Tibial artery (tissue), 4 donors: Measurements from ENCODE around the gene GRK1.

Source experiments
- DNase-seq, 2 donors: peaks; one replicate each; pipeline ENCODE4 v3.0.0-alpha.2; 2019
- H3K27ac ChIP-seq, 2 donors: fragments of 200-600 bp; sonication (generic) in 1 of 2; 1 replicate in 1 of 2; 2 replicates in 1 of 2; pipeline ENCODE4 v1.5.1; 2018 to 2019; ENCODE audit warnings: mild to moderate bottlenecking in 1 of 2
- H3K27me3 ChIP-seq, 2 donors: fragments of 200-600 bp; sonication (generic) in 1 of 2; one replicate each; pipeline versions ENCODE4 v1.5.1 to v1.6.0; 2016 to 2019
- H3K36me3 ChIP-seq, 3 donors: fragments of 200-600 bp; sonication (generic) in 2 of 3; one replicate each; pipeline ENCODE4 v1.5.1; 2016 to 2019; ENCODE audit warnings: mild to moderate bottlenecking in 2 of 3
- H3K4me1 ChIP-seq, 4 donors: fragments of 200-600 bp; sonication (generic) in 2 of 4; 1 replicate in 3 of 4; 2 replicates in 1 of 4; pipeline ENCODE4 v1.5.1; 2016 to 2019
- H3K4me3 ChIP-seq, 2 donors: fragments of 200-600 bp; sonication (generic) in 1 of 2; 1 replicate in 1 of 2; 2 replicates in 1 of 2; pipeline ENCODE4 v1.5.1; 2018 to 2019; ENCODE audit warnings: mild to moderate bottlenecking in 2 of 2
- H3K9me3 ChIP-seq, 3 donors: fragments of 200-600 bp; sonication (generic) in 1 of 3; one replicate each; pipeline ENCODE4 v1.5.1; 2016 to 2019
- intact Hi-C: fragments of 100-400 bp; cut with DNase I; formaldehyde crosslinking; loops from one replicate; pipeline ENCODE4 v1.15.0; 2023; ENCODE audit warnings: low total_unique reads
- TF ChIP-seq, protein P1 (sequence below), 2 experiments: fragments of 200-600 bp in 1 of 2; fragments of 450-650 bp in 1 of 2; IDR thresholded peaks; one replicate each; pipeline ENCODE4 v1.5.1; 2017 to 2019; ENCODE audit warnings: antibody characterized with exemption in 2 of 2, mild to moderate bottlenecking in 1 of 2, moderate library complexity in 1 of 2

GRK1 gene

DNA sequence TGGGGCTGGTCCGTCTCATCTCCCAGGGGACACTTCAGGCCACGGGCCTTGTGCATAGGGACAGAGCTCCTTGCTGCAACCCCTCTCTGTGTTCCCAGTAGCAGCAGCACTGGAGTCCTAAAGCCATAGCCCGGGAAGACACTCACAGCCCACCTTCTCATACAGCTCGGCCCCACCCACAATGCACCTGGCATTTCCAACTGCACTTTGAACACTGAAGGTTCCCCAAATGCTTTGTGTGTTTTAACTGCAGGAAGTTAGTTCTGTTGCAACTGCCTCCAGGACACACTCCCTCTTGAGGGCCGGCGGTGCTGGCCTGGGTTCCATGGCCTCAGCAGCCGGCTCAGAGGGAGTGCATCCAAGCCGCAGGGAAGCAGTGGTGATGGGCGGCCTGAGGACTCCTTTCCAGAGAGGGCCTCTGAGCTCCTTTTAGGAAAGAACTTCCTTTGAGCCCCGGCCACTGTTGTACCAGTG lies 69.3 kb downstream of the GRK1 start:
- Histone ChIP-seq H3K9me3 (no peaks in the 10 kb centered on the region), H3K27me3 (peaks cover 0 to 41% of the 10 kb centered on the region in 2 donors), H3K36me3 (no peaks in the 10 kb centered on the region), H3K27ac (no peak overlapping the region), H3K4me3 (no peak overlapping the region), H3K4me1 (no peaks in the 10 kb centered on the region)
- DNase-seq = no peak
- intact Hi-C loops = no loop called here
- TF ChIP-seq, protein P1, sequence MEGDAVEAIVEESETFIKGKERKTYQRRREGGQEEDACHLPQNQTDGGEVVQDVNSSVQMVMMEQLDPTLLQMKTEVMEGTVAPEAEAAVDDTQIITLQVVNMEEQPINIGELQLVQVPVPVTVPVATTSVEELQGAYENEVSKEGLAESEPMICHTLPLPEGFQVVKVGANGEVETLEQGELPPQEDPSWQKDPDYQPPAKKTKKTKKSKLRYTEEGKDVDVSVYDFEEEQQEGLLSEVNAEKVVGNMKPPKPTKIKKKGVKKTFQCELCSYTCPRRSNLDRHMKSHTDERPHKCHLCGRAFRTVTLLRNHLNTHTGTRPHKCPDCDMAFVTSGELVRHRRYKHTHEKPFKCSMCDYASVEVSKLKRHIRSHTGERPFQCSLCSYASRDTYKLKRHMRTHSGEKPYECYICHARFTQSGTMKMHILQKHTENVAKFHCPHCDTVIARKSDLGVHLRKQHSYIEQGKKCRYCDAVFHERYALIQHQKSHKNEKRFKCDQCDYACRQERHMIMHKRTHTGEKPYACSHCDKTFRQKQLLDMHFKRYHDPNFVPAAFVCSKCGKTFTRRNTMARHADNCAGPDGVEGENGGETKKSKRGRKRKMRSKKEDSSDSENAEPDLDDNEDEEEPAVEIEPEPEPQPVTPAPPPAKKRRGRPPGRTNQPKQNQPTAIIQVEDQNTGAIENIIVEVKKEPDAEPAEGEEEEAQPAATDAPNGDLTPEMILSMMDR (IDR thresholded peaks at IDR 0.05) = no peak

DNA sequence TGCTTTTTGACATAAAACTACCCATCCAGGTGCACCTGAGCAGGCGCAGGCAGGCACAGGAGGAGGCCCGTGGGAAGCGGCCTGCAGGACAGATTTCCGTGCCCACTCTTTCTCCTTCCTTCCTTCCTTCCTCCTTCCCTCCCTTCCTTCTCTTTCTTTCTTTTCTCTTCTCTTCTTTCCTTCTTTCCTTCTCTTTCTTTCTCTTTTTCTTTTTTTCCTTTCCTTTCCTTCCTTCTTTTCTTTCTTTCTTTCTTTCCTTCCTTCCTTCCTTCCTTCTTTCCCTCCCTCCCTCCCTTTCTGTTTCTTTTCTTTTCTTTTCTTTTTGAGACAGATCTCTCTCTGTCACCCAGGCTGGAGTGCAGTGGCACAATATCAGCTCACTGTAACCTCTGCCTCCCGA lies 70.8 kb downstream of the GRK1 start:
- Histone ChIP-seq H3K27me3 (peaks cover 0 to 55% of the 10 kb centered on the region in 2 donors), H3K36me3 (no peaks in the 10 kb centered on the region), H3K9me3 (no peaks in the 10 kb centered on the region), H3K4me3 (no peak overlapping the region), H3K4me1 (peaks cover 0 to 3% (median 0%) of the 10 kb centered on the region in 4 donors), H3K27ac (no peak overlapping the region)
- TF ChIP-seq, protein P1 (IDR thresholded peaks at IDR 0.05) = no peak
- no peak for DNase-seq
- intact Hi-C loops = no loop called here

- Histone ChIP-seq H3K36me3 (no peaks in the 10 kb centered on the region), H3K9me3 (no peaks in the 10 kb centered on the region), H3K27ac (no peak overlapping the region), H3K4me1 (peaks cover 0 to 3% (median 0%) of the 10 kb centered on the region in 4 donors), H3K27me3 (peaks cover 0 to 68% of the 10 kb centered on the region in 2 donors), H3K4me3 (no peak overlapping the region)
- intact Hi-C loops = no loop called here
- TF ChIP-seq, protein P1 (IDR thresholded peaks at IDR 0.05) = no peak
- DNase-seq = no peak
These were observed 72.7 kb downstream of the GRK1 start for GRCh38 chr13:113739527-113740285.

DNA sequence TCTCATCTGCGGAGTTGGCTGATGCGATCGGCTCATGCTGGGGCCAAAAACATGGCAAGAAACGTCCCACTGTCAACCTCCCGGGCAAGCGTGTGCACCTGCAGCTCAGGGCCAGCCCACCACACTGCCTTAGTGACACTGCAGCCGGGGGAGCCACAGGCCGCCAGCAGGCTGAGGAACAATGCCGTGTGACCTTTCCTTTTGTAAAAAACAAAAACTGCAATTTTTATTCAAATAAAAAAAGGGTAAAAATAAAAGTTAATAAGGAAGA lies 73.2 kb downstream of the GRK1 start:
- TF ChIP-seq, protein P1 (IDR thresholded peaks at IDR 0.05) = no peak
- Histone ChIP-seq H3K27me3 (peaks cover 0 to 68% of the 10 kb centered on the region in 2 donors), H3K4me3 (no peak overlapping the region), H3K4me1 (peaks cover 0 to 3% (median 0%) of the 10 kb centered on the region in 4 donors), H3K9me3 (no peaks in the 10 kb centered on the region), H3K36me3 (no peaks in the 10 kb centered on the region), H3K27ac (no peak overlapping the region)
- intact Hi-C loops = no loop called here
- DNase-seq = no peak

- H3K4me3 ChIP-seq = no peak overlapping the region
- peaks cover 0 to 65% of the 10 kb centered on the region in 2 donors for H3K27me3 ChIP-seq
- intact Hi-C loops = no loop called here
- H3K27ac ChIP-seq = no peak overlapping the region
- no peak for DNase-seq
- peaks cover 0 to 3% (median 0%) of the 10 kb centered on the region in 4 donors for H3K4me1 ChIP-seq
- H3K9me3 ChIP-seq = no peaks in the 10 kb centered on the region
- TF ChIP-seq, protein P1 (IDR thresholded peaks at IDR 0.05) = no peak
- no peaks in the 10 kb centered on the region for H3K36me3 ChIP-seq
These were observed 73.6 kb downstream of the GRK1 start for GRCh38 chr13:113740661-113741060.
